DND-41 (cell line): ENCODE measurements around the gene AIFM1.

Source experiments
- CTCF ChIP-seq: IDR thresholded peaks from 2 replicates; pipeline ENCODE4 v1.5.1; 2012; ENCODE audit warnings: borderline replicate concordance, low read length, moderate library complexity, mild to moderate bottlenecking; ENCODE audit not compliant: poor library complexity, severe bottlenecking; ENCODE audit errors: extremely low read depth
- EZH2 ChIP-seq: IDR thresholded peaks from 3 replicates; pipeline ENCODE4 v1.6.1; 2012; ENCODE audit warnings: borderline replicate concordance, low read depth, mild to moderate bottlenecking, moderate library complexity, low read length, inconsistent platforms; ENCODE audit not compliant: severe bottlenecking

GRCh38 chrX:130095249-130096030 lies 70.2 kb downstream of the AIFM1 start:
- TF ChIP-seq CTCF (no peak), EZH2 (no peak)
